SJSA1 (cell line): ENCODE measurements around the gene ANKRD33B. TPM values are rescaled to one million over a fixed set of nuclear protein-coding genes. Genes with fewer than 3 reads are reported as not detected.
A peak's percentile ranks its signal among the peaks of the same experiment; 100 is the strongest.

Experiments
- DNase-seq, 2 experiments: peaks; one replicate each; pipeline ENCODE4 v3.0.0-alpha.2; 2015 to 2020; ENCODE audit warnings: low spot score in 2 of 2, low read depth in 1 of 2
- H3K27ac ChIP-seq: fragments of 250-450 bp; sonication (Bioruptor Pico); 2 replicates; pipeline ENCODE4 v1.5.1; 2020; ENCODE audit warnings: mild to moderate bottlenecking, moderate library complexity
- H3K27me3 ChIP-seq: fragments of 250-450 bp; sonication (Bioruptor Pico); replicated peaks from 2 replicates; pipeline ENCODE4 v1.5.1; 2020; ENCODE audit warnings: mild to moderate bottlenecking, moderate library complexity
- H3K36me3 ChIP-seq: fragments of 250-450 bp; sonication (Bioruptor Pico); 2 replicates; pipeline ENCODE4 v1.5.1; 2020; ENCODE audit warnings: mild to moderate bottlenecking
- H3K4me1 ChIP-seq: fragments of 250-450 bp; sonication (Bioruptor Pico); replicated peaks from 2 replicates; pipeline ENCODE4 v1.6.1; 2021; ENCODE audit warnings: mild to moderate bottlenecking
- H3K4me3 ChIP-seq: fragments of 250-450 bp; sonication (Bioruptor Pico); 2 replicates; pipeline ENCODE4 v1.5.1; 2020; ENCODE audit warnings: mild to moderate bottlenecking
- H3K9me3 ChIP-seq: fragments of 250-450 bp; sonication (Bioruptor Pico); replicated peaks from 2 replicates; pipeline ENCODE4 v1.5.1; 2020; ENCODE audit warnings: mild to moderate bottlenecking
- total RNA-seq: library from RNA; depleted of rRNA; stranded (reverse); fragments of >200 nt; shearing (Covaris generic); gene quantifications from 2 replicates; pipeline ENCODE4 v1.2.3, GENCODE V29; 2014

ANKRD33B gene
- total RNA-seq, 1 experiment from 2014 or later: 10.3 TPM

DNA sequence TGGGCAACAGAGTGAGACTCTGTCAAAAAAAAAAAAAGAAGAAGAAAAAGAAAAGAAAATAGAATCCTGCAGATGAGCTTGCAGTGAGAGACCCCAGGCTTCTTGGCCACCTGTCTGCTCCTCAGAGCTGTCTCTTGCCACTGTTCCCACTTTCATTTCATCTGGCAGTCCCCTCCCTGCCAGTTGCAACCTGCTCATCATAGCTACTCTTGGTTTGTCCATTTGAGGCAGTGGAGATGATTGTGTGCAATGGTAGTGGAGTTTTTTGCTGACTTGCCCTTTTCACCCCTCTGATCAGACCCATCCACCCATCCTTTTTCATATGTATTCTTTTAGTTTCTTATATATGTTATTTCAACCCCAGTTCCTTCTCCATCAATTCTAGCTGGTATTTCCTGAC lies 28.7 kb downstream of the ANKRD33B start:
- Histone ChIP-seq H3K27me3 (no peaks in the 10 kb centered on the region), H3K4me1 (peaks cover 57% of the 10 kb centered on the region), H3K36me3 (no peaks in the 10 kb centered on the region), H3K4me3 (no peak overlapping the region), H3K27ac (no peak overlapping the region), H3K9me3 (no peaks in the 10 kb centered on the region)
- DNase-seq: peak in 1 of 2 experiments; percentile 11

DNA sequence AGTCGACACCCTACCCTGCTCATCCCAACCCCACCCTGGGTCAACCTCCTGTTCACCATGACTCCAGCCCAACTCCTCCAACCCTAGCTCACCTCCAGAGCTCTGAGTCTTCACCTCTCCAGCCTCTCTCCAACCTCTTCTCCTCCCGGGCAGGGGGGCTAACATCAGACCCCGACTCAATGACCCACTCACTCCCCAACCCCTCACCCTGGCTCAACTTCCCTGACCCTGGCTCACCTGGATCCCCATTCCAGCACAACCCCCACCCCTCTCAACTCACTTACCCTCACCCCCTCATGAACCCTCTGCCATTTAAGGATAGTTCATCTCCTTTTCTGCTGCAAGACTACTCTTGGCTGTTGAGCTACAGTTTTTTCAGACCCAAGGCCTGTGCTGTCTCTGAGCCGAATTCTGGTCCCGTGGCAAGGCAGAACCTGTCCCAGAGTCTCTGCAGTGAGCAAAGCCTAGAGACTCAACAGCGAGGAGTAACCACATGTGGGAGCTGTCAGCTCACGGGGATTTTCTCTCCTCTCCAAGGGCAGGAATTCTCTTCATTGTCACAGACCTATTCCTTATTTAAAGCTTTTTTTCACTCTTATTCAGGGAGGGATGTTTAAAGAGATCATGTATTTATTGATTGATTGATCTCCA lies 29.8 kb downstream of the ANKRD33B start:
- DNase-seq: peak; percentile 31 to 37
- H3K27me3 ChIP-seq: no peaks in the 10 kb centered on the region
- no peaks in the 10 kb centered on the region for H3K9me3 ChIP-seq
- peaks cover 61% of the 10 kb centered on the region for H3K4me1 ChIP-seq
- no peaks in the 10 kb centered on the region for H3K36me3 ChIP-seq
- no peak overlapping the region for H3K4me3 ChIP-seq
- H3K27ac ChIP-seq: peak overlapping the region; percentile 81

DNA sequence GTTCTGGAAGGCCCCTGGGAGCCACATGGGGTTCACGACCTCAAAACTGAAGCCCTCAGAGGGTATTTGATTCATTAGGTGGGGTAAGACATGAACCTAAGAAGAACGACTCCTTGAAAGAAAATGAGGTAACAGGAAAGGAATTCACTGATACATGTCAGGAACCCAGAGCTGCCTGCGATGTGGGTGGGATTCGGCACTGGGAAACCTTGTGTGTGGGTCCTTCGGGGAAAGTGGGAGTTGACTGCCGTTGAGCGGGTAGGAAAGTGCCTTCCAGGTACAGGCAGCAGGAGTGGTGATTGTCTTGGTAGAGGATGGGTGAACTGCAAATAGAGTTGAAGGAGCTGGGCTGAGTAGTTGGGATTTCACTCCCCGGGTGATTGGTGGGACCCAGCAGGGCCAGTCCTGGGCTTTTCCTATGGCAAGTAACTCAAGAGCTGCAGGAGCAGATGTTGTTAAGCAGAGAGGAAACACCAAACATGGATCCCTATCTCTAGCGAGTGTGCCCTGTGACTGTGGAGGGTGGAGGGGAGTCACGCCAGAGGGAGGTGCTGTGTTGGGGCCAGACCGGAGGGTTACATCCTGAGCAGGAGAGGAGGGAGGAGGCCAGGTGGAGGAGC lies 30.8 kb downstream of the ANKRD33B start:
- Histone ChIP-seq H3K9me3 (no peaks in the 10 kb centered on the region), H3K27ac (peak overlapping the region; percentile 81), H3K36me3 (no peaks in the 10 kb centered on the region), H3K27me3 (no peaks in the 10 kb centered on the region), H3K4me3 (no peak overlapping the region), H3K4me1 (peaks cover 65% of the 10 kb centered on the region)
- peak; percentile 95 to 96 for DNase-seq

DNA sequence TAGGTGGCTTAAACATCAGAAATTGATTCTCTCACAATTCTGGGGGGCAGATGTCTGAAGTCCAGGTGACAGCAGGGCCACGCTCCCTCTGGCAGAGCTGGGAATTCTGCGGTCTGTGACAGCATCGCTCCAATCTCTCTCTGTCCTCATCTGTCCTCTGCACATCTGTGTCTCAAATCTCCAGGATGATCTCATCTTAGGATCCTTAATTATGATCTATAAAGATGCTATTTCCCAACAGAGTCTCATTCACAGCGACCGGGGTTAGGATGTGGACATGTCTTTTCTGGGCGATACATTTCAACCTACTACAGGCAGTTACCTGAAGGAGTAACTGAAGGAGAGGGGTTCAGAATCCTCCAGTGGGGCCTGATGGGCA lies 31.4 kb downstream of the ANKRD33B start:
- H3K27ac ChIP-seq: peak overlapping the region; percentile 81
- H3K27me3 ChIP-seq: no peaks in the 10 kb centered on the region
- DNase-seq: peak in 1 of 2 experiments; percentile 38
- peaks cover 69% of the 10 kb centered on the region for H3K4me1 ChIP-seq
- H3K9me3 ChIP-seq: no peaks in the 10 kb centered on the region
- no peak overlapping the region for H3K4me3 ChIP-seq
- H3K36me3 ChIP-seq: no peaks in the 10 kb centered on the region

- no peaks in the 10 kb centered on the region for H3K36me3 ChIP-seq
- no peaks in the 10 kb centered on the region for H3K27me3 ChIP-seq
- H3K27ac ChIP-seq: peak overlapping the region; percentile 81
- peak; percentile 84 to 94 for DNase-seq
- peaks cover 69% of the 10 kb centered on the region for H3K4me1 ChIP-seq
- no peaks in the 10 kb centered on the region for H3K9me3 ChIP-seq
- H3K4me3 ChIP-seq: no peak overlapping the region
Measured at GRCh38 chr5:10595672-10596309, 31.9 kb downstream of the ANKRD33B start.

GRCh38 chr5:10596310-10596703 lies 32.4 kb downstream of the ANKRD33B start:
- no peaks in the 10 kb centered on the region for H3K27me3 ChIP-seq
- H3K4me3 ChIP-seq: no peak overlapping the region
- H3K27ac ChIP-seq: peak overlapping the region; percentile 81
- no peaks in the 10 kb centered on the region for H3K36me3 ChIP-seq
- no peaks in the 10 kb centered on the region for H3K9me3 ChIP-seq
- H3K4me1 ChIP-seq: peaks cover 74% of the 10 kb centered on the region
- DNase-seq: peak in 1 of 2 experiments; percentile 2

DNA sequence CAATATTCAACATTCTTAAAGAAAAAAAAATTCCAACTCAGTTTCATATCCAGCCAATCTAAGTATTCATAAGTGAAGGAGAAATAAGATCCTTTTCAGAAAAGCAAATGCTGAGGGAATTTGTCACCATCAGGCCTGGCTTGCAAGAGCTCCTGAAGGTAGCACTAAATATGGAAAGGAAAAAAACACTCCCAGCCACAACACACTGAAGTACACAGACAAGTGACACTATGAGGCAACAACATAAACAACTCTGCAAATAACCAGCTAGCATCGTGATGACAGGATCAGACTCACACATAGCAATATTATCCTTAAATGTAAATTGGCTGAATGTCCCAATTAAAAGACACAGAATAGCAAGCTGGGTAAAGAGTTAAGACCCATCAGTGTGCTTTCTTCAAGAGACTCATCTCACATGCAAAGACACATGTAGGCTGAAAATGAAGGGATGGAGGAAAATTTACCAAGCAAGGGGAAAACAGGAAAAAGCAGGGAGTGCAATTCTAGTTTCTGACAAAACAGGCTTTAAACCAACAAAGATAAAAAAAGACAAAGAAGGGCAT lies 33.1 kb downstream of the ANKRD33B start:
- H3K27me3 ChIP-seq: no peaks in the 10 kb centered on the region
- H3K4me3 ChIP-seq: no peak overlapping the region
- peaks cover 78% of the 10 kb centered on the region for H3K4me1 ChIP-seq
- H3K36me3 ChIP-seq: no peaks in the 10 kb centered on the region
- no peak overlapping the region for H3K27ac ChIP-seq
- DNase-seq: peak in 1 of 2 experiments; percentile 11
- H3K9me3 ChIP-seq: no peaks in the 10 kb centered on the region

DNA sequence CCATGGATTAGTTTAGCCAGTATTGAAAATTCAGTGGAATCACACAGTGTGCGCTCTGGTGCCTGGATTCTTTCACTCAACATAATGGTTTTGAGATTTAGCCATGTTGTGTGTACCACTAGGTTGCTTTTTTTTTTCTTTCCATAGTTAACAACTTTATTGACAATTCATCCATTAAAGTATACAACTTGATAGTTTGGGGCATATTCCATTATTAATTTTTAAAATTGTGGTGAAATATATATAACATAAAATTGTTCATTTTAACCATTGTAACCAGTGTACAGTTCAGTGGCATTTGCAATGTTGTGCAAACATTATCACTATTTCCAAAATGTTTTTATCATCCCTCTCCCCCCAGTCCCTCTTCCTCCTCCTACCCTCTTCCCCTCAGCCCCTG lies 35.2 kb downstream of the ANKRD33B start:
- DNase-seq: peak in 1 of 2 experiments; percentile 3
- Histone ChIP-seq H3K4me1 (peaks cover 70% of the 10 kb centered on the region), H3K4me3 (no peak overlapping the region), H3K27me3 (no peaks in the 10 kb centered on the region), H3K27ac (no peak overlapping the region), H3K9me3 (no peaks in the 10 kb centered on the region), H3K36me3 (no peaks in the 10 kb centered on the region)

GRCh38 chr5:10599862-10600284 lies 36.0 kb downstream of the ANKRD33B start:
- Histone ChIP-seq H3K4me1 (peaks cover 62% of the 10 kb centered on the region), H3K27me3 (no peaks in the 10 kb centered on the region), H3K4me3 (no peak overlapping the region), H3K36me3 (no peaks in the 10 kb centered on the region), H3K27ac (peak overlapping the region; percentile 11), H3K9me3 (no peaks in the 10 kb centered on the region)
- peak; percentile 16 to 72 for DNase-seq

- H3K9me3 ChIP-seq: no peaks in the 10 kb centered on the region
- no peaks in the 10 kb centered on the region for H3K27me3 ChIP-seq
- DNase-seq: peak in 1 of 2 experiments; percentile 16
- peak overlapping the region; percentile 17 for H3K27ac ChIP-seq
- no peak overlapping the region for H3K4me3 ChIP-seq
- peaks cover 53% of the 10 kb centered on the region for H3K4me1 ChIP-seq
- no peaks in the 10 kb centered on the region for H3K36me3 ChIP-seq
Measured at GRCh38 chr5:10600626-10601245, 36.9 kb downstream of the ANKRD33B start.

GRCh38 chr5:10601246-10602030 lies 37.6 kb downstream of the ANKRD33B start:
- no peaks in the 10 kb centered on the region for H3K27me3 ChIP-seq
- H3K4me1 ChIP-seq: peaks cover 48% of the 10 kb centered on the region
- H3K27ac ChIP-seq: peak overlapping the region; percentile 59
- no peaks in the 10 kb centered on the region for H3K36me3 ChIP-seq
- no peak overlapping the region for H3K4me3 ChIP-seq
- DNase-seq: peak; percentile 99
- no peaks in the 10 kb centered on the region for H3K9me3 ChIP-seq

DNA sequence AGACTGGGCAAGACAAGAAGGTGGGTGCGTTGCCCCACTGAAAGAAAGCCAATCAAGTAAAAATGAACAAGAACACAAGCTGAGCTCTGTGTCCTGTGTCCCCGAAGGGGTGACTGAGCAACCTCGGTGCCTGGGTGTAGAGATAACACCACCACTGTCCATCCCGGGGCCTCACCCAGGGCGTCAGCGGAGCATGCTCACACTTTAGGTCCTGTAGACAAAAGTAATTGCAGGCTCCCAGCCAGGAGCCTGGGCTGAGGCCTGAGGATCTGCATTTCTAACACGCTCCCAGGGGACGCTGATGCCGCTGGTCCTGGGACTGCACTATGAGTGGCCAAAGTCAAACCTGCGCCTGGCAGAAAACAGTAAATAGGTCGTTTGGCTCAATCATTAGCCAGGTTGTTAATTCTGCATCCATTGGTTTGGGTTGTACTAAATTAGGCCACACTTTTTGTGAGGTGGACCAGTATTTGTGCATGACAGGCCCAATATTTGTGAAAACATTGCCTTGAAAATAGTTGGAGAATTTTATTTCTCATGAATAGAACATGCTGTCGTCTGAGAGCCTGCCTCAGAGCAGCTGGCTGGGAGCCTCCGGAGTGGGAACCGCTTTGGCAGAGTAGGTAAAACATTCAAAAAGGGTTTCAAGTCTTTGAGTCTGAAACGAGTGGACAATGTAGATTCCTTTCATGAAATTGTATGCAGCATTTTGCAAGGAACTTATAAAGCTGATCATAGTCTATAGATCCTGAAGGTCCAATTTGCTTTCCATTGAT lies 38.3 kb downstream of the ANKRD33B start:
- Histone ChIP-seq H3K27me3 (no peaks in the 10 kb centered on the region), H3K4me1 (peaks cover 48% of the 10 kb centered on the region), H3K9me3 (no peaks in the 10 kb centered on the region), H3K27ac (peak overlapping the region; percentile 59), H3K4me3 (no peak overlapping the region), H3K36me3 (no peaks in the 10 kb centered on the region)
- DNase-seq: peak in 1 of 2 experiments; percentile 46
